HG03575 (cell line): ENCODE measurements around the gene STKLD1.
"Not testable (repeated sequence)": the region's sequence is repeated elsewhere in the genome, so short reads cannot be mapped to it uniquely, and the experiment has no call there.

Experiments used
- ATAC-seq: cut with Tn5 transposase; IDR thresholded peaks from one replicate; pipeline ENCODE4 v1.9.1; 2021; ENCODE audit not compliant: unreplicated experiment, insufficient number of reproducible peaks, low FRiP score; ENCODE audit errors: extremely low read depth

STKLD1 gene

GRCh38 chr9:133379153-133380086 is 3.3 kb downstream of the STKLD1 start:
- ATAC-seq, result no peak

DNA sequence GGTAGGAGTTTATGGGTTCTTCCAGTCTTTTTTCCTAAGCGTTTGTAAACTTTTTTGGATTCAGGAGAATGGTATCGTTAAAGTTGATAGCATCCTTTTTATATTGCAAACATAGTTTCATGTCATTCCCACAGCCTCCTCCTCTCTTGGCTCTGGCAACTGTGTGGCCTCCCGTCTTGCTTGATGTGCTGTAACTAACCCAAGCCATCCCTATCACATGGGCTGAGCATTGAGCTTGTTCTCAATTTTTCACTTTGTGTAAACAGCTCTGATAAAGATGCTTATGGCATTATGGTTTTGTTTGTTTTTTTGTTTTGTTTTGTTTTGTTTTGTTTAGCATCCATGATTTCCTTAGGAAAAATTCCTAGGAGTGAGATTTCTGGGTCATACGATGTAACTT is 4.6 kb downstream of the STKLD1 start:
- ATAC-seq, result no peak

GRCh38 chr9:133382507-133383141 is 6.5 kb downstream of the STKLD1 start:
- no peak for ATAC-seq

- ATAC-seq, result no peak
Measured at GRCh38 chr9:133383438-133383837, 7.3 kb downstream of the STKLD1 start.

- ATAC-seq, result no peak
Measured at GRCh38 chr9:133384736-133385321, 8.7 kb downstream of the STKLD1 start.

- ATAC-seq, result no peak
Measured at GRCh38 chr9:133385452-133385851, 9.3 kb downstream of the STKLD1 start.

DNA sequence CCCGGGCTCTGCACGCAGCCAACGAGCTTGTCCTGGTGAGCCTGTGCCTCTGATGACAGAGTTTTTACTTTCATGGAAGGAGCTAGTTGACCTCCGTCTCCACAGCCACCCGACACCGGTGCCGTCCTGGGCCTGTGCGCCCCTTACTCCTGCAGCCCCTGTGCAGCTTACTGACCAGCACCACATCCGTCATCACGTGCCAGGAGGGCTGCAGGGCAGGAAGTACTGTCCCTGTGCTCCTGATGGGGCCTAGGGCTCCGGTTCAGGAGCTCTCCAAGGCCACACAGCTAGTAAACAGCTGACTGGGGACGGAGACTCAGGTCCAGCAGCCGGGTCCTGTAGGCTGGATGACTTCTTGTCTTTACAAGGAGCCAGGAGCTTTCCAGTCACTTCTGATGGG is 10.2 kb downstream of the STKLD1 start:
- ATAC-seq, result no peak

GRCh38 chr9:133387680-133388079 is 11.5 kb downstream of the STKLD1 start:
- ATAC-seq, result no peak

DNA sequence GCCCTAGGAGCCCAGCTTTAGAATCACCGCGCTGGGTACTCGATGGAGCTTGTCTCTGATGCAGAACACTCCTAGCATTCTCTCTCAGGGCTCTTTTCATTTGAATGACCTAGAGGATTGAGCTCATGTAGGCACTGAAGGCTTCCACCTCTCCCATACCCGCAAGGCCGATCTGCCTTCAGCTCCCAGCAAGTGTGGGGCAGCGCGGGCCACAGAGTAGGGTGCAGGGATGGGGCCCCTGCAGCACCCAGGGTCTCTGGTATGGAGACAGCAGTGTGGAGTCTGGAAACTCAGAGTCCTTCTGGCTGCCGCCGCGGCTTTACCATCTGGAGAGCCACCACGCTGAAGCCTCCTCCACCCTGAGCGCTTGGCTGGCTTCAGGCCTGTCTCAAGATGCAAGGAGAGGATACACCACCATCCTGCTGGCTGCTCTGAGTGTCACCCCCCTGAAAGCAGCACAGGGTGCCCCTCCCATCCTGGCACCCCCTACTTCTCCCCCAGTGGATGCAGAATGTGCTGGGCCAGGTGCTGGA is 12.9 kb downstream of the STKLD1 start:
- no peak for ATAC-seq

DNA sequence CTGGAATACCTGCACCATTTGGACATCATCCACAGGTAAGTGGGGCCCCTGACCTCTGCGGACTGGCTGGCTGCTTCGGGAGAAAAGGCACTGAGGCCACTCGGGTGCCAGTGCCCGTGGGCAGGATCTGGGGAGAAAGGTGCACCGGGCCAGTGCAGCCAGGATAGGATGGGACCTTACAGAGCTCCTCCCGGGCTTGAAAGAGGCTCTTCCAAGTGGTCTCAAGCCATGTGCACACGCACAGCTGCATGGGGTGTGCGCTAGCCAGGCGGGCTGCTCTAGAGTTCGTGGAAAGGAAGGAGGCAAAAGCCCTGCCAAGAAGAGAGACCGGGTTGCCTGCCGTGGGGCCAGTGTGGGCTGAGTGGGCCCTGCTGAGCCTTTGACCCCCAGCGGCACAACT is 13.4 kb downstream of the STKLD1 start:
- ATAC-seq, result no peak

- no peak for ATAC-seq
Measured at GRCh38 chr9:133390713-133391112, 14.5 kb downstream of the STKLD1 start.

DNA sequence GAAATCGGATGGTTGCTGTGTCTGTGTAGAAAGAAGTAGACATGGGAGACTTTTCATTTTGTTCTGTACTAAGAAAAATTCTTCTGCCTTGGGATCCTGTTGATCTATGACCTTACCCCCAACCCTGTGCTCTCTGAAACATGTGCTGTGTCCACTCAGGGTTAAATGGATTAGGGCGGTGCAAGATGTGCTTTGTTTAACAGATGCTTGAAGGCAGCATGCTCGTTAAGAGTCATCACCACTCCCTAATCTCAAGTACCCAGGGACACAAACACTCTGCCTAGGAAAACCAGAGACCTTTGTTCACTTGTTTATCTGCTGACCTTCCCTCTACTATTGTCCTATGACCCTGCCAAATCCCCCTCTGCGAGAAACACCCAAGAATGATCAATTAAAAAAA is 15.3 kb downstream of the STKLD1 start:
- ATAC-seq, result not testable (repeated sequence)

DNA sequence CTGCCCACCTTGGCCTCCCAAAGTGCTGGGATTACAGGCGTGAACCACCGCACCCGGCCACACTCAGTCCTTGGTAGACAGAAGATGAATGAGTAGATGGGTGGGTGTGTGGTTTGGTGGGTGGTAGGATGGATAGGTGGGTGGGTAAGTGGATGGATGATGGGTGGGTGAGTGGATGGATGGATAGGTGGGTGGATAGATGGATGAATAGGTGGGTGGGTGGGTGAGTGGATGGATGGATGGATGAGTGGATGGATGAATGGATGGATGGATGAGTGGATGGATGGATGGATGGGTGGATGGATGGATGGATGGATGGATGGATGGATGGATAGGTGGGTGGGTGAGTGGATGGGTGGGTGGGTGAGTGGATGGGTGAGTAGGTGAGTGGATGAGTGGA is 16.1 kb downstream of the STKLD1 start:
- ATAC-seq, result not testable (repeated sequence)

DNA sequence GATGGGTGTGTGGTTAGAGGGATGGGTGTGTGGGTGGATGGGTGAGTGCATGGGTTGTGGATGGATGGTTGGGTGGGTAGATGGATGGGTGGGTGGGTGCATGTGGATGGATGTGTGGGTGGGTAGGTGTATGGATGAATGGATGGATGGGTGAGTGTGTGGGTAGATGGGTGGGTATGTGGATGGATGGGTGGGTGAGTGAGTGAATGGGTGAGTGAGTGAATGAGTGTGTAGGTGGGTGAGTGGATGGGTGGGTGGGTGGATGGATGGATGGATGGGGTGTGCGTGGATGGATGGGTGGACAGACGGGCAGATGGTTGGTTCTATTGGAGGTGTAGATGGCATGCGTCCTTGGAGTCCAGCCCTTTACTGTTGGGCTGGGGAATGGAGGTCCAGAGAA is 17.2 kb downstream of the STKLD1 start:
- no peak for ATAC-seq

- no peak for ATAC-seq
Measured at GRCh38 chr9:133394687-133395271, 18.6 kb downstream of the STKLD1 start.

DNA sequence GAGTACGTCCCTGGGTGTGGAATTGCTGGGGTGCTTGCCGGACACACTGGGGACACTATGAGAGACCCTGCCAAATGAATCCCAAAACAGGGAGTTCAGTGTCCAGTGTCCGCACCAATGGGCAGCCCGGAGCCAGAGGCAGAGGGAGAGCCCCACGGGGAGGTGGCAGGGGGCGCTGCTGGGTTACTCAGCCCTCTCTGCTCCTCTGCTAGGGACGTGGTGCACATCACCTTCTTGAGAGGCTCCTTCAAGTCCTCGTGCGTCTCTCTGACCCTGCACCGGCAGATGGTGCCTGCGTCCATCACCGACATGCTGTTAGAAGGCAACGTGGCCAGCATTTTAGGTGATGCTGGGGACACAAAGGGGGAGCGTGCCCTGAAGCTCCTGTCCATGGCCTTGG is 20.8 kb downstream of the STKLD1 start:
- no peak for ATAC-seq

- ATAC-seq, result no peak
Measured at GRCh38 chr9:133397370-133397769, 21.2 kb downstream of the STKLD1 start.

GRCh38 chr9:133397895-133398294 is 21.7 kb downstream of the STKLD1 start:
- ATAC-seq, result no peak

DNA sequence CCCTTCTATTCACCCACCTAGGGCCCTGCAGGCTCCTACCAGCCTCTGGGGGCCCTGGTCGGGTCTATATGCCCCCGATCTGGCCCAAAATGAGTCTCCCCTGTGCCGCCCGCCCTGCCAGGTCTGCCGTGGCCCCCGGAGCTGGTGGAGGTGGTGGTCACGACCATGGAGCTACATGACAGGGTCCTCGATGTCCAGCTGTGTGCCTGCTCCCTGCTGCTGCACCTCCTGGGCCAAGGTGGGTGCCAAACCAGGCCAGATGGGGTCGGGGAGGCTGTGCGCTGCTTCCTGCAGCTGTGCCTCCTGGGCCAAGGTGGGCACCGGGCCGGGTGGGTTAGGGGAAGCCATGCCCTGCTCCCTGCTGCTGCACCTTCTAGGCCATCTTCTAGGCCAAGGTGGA is 24.1 kb downstream of the STKLD1 start:
- no peak for ATAC-seq
